ENCODE measurements around the gene PTGIS. TPM values are rescaled to one million over a fixed set of nuclear protein-coding genes. Genes with fewer than 3 reads are reported as not detected.
A peak's percentile ranks its signal among the peaks of the same experiment; 100 is the strongest.

PTGIS gene
- total and polyA plus RNA-seq, 7 donors, result 2.7 to 26.5 (median 8.0) TPM

GRCh38 chr20:49482173-49482572 is 85.8 kb downstream of the PTGIS start:
- no peak for TF ChIP-seq CTCF (IDR thresholded peaks at IDR 0.05)
- DNase-seq (no peak), ATAC-seq (peak in 1 of 4 donors; percentile 4)
- Histone ChIP-seq H3K4me3 (peak overlapping the region; percentile 65), H3K4me1 (peaks cover 10% of the 10 kb centered on the region), H3K27ac (no peak overlapping the region), H3K9me3 (no peaks in the 10 kb centered on the region), H3K27me3 (ENCODE audit: insufficient read depth in 3 of 3, low read length in 2 of 3) (peaks cover 0 to 10% (median 3%) of the 10 kb centered on the region in 3 donors), H3K36me3 (ENCODE audit: insufficient read depth in 1 of 2, low read depth in 1 of 2) (no peaks in the 10 kb centered on the region)
- intact Hi-C loops (cut with DNase I), result loop anchor here (5.0 to 10.0 kb wide), 3 partner anchors 50 to 100 kb away; no protein-coding TSS in a partner anchor
- 63 to 80% (median 65%) methylated on average over 27 to 46 of the region's 46 CpGs for WGBS, 3 donors

- no peak for DNase-seq
- no peak for TF ChIP-seq CTCF (IDR thresholded peaks at IDR 0.05)
- intact Hi-C loops (cut with DNase I), result loop anchor here (5.0 to 10.0 kb wide), 3 partner anchors 51 to 99 kb away; no protein-coding TSS in a partner anchor
- no peaks in the 10 kb centered on the region for H3K9me3 ChIP-seq
- H3K4me1 ChIP-seq, result peaks cover 10% of the 10 kb centered on the region
- no peak for ATAC-seq
- peaks cover 0 to 10% (median 3%) of the 10 kb centered on the region in 3 donors for H3K27me3 ChIP-seq (ENCODE audit: insufficient read depth in 3 of 3, low read length in 2 of 3)
- H3K4me3 ChIP-seq, result no peak overlapping the region
- H3K36me3 ChIP-seq (ENCODE audit: insufficient read depth in 1 of 2, low read depth in 1 of 2), result no peaks in the 10 kb centered on the region
- H3K27ac ChIP-seq, result no peak overlapping the region
- WGBS, 3 donors, result 91 to 94% (median 92%) methylated on average over 3 of the region's 3 CpGs
These were observed 86.8 kb downstream of the PTGIS start for GRCh38 chr20:49481116-49481515.

GRCh38 chr20:49480236-49480635 is 87.7 kb downstream of the PTGIS start:
- no peak for TF ChIP-seq CTCF (IDR thresholded peaks at IDR 0.05)
- intact Hi-C loops (cut with DNase I), result loop anchor here (5.0 to 10.0 kb wide), 3 partner anchors 52 to 98 kb away; no protein-coding TSS in a partner anchor
- Histone ChIP-seq H3K9me3 (no peaks in the 10 kb centered on the region), H3K36me3 (ENCODE audit: insufficient read depth in 1 of 2, low read depth in 1 of 2) (no peaks in the 10 kb centered on the region), H3K27me3 (ENCODE audit: insufficient read depth in 3 of 3, low read length in 2 of 3) (peaks cover 0 to 10% (median 3%) of the 10 kb centered on the region in 3 donors), H3K4me3 (no peak overlapping the region), H3K27ac (no peak overlapping the region), H3K4me1 (peaks cover 10% of the 10 kb centered on the region)
- WGBS, 3 donors, result 61 to 82% (median 67%) methylated on average over 3 of the region's 3 CpGs
- no peak for DNase-seq
- ATAC-seq, result no peak

GRCh38 chr20:49479785-49480184 is 88.2 kb downstream of the PTGIS start:
- Histone ChIP-seq H3K27ac (no peak overlapping the region), H3K27me3 (ENCODE audit: insufficient read depth in 3 of 3, low read length in 2 of 3) (peaks cover 0 to 5% (median 3%) of the 10 kb centered on the region in 3 donors), H3K4me3 (no peak overlapping the region), H3K4me1 (peaks cover 10% of the 10 kb centered on the region), H3K36me3 (ENCODE audit: insufficient read depth in 1 of 2, low read depth in 1 of 2) (no peaks in the 10 kb centered on the region), H3K9me3 (no peaks in the 10 kb centered on the region)
- ATAC-seq, result peak in 1 of 4 donors; percentile 31
- 39 to 46% (median 44%) methylated on average over 6 of the region's 6 CpGs for WGBS, 3 donors
- DNase-seq, result no peak
- TF ChIP-seq CTCF (IDR thresholded peaks at IDR 0.05), result no peak
- intact Hi-C loops (cut with DNase I), result loop anchor here (5.0 to 10.0 kb wide), 3 partner anchors 53 to 97 kb away; no protein-coding TSS in a partner anchor

Measured in psoas muscle (tissue), 8 donors.